HG02970 (cell line): ENCODE measurements around the gene ZIC5.
"Not testable (repeated sequence)": the region's sequence is repeated elsewhere in the genome, so short reads cannot be mapped to it uniquely, and the experiment has no call there.

Source experiments
- ATAC-seq: cut with Tn5 transposase; IDR thresholded peaks from one replicate; pipeline ENCODE4 v1.9.1; 2021; ENCODE audit warnings: mild to moderate bottlenecking, moderate library complexity, moderate number of reproducible peaks; ENCODE audit not compliant: unreplicated experiment, low FRiP score

ZIC5 gene

GRCh38 chr13:99945515-99945914 lies 26.1 kb downstream of the ZIC5 start:
- not testable (repeated sequence) for ATAC-seq

GRCh38 chr13:99944606-99945005 lies 27.0 kb downstream of the ZIC5 start:
- ATAC-seq = no peak

- no peak for ATAC-seq
Measured at GRCh38 chr13:99944102-99944501, 27.5 kb downstream of the ZIC5 start.

- ATAC-seq = no peak
Measured at GRCh38 chr13:99941911-99942310, 29.7 kb downstream of the ZIC5 start.

GRCh38 chr13:99941086-99941485 lies 30.5 kb downstream of the ZIC5 start:
- no peak for ATAC-seq

- ATAC-seq = no peak
Measured at GRCh38 chr13:99938635-99939034, 32.9 kb downstream of the ZIC5 start.

GRCh38 chr13:99935772-99936171 lies 35.8 kb downstream of the ZIC5 start:
- no peak for ATAC-seq

- ATAC-seq = no peak
Measured at GRCh38 chr13:99932912-99933311, 38.7 kb downstream of the ZIC5 start.

- ATAC-seq = no peak
Measured at GRCh38 chr13:99930925-99931324, 40.6 kb downstream of the ZIC5 start.

DNA sequence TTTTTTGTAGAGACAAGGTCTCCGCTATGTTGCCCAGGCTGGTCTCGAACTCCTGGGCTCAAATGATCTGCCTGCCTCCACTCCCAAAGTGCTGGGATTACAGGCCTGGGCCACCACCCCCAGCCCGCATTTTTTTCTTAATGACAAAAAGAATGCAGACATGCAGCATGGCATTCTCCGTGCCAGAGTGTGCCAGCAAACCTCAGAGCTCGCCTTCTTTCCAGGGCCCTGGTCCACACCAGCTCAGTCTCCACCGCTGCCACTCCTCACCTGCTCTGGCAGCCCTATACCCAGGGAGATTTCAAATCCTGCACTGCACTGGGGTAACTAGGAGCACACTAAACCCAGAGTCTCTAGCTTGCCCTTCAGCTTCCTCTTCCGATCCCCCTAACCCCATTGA lies 41.7 kb downstream of the ZIC5 start:
- no peak for ATAC-seq

DNA sequence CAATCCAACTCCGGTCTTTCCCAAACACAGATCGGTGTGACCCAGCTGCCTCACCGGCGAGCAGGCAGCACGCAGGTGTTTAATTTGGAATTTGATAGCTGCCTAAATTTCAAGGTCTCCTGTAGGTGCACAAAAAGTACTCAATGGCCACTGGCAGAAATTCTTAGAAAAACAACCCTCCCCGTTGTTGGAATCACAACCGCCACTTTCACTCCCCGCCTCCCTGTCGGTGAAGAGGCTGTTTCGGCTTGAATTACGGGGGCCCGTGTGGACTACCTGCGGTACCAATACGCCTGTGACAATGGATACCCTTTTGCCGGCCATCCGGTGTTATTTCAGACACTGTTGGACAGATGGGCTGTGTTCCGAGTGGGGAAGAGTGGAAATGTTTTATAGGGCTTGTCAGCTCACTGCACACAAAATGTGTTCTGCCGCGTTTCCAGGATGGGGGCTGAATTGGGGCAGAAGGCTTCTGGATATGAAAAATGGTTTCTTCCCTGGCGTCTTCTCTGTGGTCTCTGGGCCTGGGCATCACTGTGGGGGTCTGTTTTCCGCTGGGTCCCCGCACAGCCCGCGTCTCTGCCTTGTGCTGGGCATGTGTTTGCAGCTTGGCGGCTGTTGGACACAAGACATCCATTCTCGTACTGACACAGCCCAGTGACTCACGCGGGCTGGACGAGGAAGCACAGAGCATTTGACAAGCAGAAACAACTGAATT lies 45.4 kb downstream of the ZIC5 start:
- no peak for ATAC-seq

- no peak for ATAC-seq
Measured at GRCh38 chr13:99923877-99924582, 47.5 kb downstream of the ZIC5 start.

DNA sequence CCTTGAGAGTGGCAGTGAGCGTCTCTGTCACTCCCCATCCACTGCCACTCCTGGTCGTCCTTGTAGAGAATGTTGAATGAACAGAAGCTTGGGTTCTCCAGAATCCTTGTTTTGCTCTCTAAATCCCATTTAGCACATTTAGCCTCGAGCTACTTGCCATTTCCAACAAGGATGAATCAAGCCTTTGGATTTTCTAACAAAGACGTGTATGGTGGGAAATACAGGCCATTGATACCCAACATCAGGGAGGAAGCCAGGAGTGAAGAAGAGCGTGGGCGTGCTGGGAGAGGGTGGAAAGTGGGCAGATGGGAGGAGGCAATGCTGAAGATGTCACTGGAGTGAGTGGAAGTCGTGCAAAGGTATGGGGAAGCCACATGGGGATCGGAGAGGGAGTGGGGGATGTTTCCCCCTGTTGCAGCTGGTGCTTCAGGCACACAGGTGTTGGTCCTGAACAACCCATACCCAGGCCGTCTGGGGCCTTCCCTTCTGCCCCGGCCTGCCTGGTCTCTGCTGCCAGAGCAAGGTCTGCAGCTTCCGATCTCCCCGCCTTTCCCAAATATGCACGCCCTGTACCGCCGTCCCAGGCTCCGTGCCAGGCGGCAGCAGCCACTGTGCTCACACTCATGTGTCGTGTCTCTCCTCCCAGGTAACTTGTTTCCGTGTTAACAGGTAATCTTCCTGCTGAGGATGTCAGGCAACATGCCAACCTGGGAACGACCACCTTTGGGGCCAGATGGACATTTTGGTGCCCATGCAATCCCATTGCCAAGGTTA lies 48.7 kb downstream of the ZIC5 start:
- no peak for ATAC-seq

- ATAC-seq = no peak
Measured at GRCh38 chr13:99919132-99919531, 52.4 kb downstream of the ZIC5 start.

DNA sequence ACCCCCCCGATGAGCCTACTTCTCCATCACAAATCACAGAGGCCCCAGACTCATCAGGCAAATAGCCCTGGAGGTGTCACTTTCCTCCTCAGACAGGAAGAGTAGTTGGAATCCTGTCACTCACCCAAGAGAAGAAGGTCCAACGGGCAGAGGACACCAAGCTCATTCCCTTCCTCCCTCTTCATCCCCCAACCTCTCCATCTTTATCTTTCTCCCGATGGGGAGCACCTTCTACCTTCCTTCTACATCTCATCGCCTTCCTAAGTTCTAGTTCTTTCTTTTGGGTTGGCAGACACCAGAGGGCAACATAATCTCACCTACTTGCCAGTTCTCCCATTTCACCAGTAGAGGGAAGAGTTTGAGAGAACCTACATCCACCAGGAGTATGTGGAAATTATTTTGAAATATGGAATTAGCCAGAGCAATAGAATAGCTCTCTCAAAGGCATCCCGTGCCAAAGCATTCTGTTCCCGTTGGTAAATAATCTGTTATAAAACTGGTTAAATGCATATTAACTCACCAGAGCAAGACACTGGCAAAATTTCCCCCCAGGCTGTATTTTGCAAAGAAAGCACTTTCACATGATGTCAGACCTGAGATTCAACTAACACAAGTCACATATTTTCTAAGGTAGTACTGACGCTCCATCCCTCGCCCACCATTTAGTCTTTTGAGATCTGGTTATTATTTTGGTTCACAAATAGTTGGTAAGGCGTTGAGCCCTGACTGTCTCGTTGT lies 55.0 kb downstream of the ZIC5 start:
- no peak for ATAC-seq

GRCh38 chr13:99913167-99913566 lies 58.4 kb downstream of the ZIC5 start:
- ATAC-seq = no peak
